Right lung (tissue), 5 donors: ENCODE measurements around the gene METRNL. TPM values are rescaled to one million over a fixed set of nuclear protein-coding genes. Genes with fewer than 3 reads are reported as not detected.
"Not testable (repeated sequence)": the region's sequence is repeated elsewhere in the genome, so short reads cannot be mapped to it uniquely, and the experiment has no call there.

ENCODE experiments used
- DNase-seq, 2 donors: peaks; one replicate each; pipeline ENCODE4 v3.0.0-alpha.2; 2013
- polyA plus RNA-seq, 5 donors: library from polyadenylated mRNA; unstranded; fragments of 120-200 nt; gene quantifications; one replicate each; pipeline versions ENCODE4 v1.2.1 to v1.2.3, GENCODE V29; 2013; ENCODE audit warnings: inconsistent platforms in 1 of 5, low replicate concordance in 1 of 5; ENCODE audit not compliant: insufficient read length in 5 of 5, insufficient read depth in 1 of 5

The METRNL gene
- polyA plus RNA-seq, 5 donors: 9.5 to 24.6 (median 17.6) TPM

DNA sequence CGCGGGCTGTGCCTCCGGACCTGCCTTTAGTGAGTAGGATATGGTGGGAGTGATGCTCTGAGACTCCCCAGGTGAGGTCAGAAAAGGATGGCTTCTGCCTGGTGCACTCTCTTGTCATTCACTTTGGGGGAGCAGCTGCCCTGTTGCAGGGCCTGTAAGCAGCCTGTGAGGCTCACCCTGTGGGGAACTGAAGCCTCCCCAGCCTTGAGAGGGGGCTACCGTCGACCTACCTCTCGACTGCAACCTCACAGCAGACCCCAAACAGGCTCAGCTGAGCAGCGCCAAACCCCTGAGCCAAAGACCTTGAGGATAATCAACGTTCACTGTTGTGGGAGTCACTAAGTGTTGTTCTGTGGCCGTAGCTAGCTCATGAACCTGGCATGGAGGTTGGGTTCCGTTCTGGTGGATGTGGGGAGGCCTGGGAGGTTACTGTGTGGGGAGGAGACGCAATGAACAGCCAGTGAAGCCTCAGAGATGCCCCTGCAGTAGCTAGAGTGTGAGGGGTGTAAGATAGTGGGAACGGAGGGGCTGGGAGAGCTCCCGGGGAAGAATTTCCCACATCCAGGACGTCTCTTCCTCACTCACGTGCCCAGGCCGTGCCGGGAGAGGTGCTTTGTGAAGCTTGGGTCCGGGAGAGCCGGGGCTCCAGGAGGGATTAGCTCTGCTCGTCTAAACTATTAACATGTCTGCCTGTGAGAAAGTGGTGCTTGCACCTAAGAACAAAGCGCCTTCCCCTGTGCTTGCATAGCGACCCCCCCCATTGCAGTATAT lies 38.8 kb downstream of the METRNL start:
- DNase-seq: no peak

DNA sequence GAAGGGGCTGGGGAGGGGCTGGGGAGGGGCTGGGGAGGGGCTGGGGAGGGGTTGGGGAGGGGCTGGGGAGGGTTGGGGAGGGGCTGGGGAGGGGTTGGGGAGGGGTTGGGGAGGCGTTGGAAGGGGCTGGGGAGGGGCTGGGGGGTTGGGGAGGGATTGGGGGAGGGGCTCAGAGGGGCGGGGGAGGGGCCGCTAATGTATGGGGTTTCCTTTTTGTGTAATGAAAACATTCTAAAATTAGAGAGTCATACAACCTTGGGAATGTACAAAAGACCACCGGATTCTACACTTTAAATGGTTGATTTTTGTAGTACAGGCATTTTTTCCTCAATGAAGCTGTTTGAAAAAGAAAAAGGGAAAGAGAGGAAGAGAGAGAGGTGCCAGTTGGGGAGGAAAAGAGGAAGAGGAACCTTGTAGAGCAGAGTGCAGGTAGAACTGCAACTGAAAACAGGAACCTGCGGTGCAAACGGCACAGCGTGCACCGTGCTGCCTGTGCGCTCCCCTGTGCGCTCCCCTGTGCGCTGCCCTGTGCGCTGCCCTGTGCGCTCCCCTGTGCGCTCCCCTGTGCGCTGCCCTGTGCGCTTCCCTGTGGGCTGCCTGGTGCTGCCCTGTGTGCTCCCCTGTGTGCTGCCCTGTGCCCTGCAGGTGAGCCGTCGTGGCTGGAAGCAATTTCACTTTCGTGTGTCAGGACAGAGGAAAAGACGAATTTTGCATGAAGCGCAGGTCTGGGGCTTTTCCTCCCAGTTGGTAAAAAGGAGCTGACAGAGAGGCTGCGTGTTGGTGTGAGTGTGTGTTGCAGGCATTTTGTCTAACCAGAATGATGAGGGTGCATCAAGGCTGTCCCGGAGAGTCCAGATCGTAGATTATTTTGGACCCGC lies 40.8 kb downstream of the METRNL start:
- no peak for DNase-seq

DNA sequence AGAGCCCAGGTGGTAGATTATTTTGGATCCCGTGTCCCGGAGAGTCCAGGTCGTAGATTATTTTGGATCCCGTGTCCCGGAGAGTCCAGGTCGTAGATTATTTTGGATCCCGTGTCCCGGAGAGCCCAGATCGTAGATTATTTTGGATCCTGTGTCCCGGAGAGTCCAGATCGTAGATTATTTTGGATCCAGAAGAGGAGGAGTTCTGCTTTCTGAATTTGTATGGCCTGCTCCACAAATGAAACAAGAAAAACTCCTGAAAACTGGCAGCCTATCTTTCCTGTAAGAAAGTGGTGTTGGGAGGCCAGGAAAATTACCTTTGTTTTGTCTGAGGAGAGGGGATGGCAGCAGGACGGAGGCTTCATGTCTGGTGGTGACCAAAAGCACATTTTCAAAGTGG lies 42.1 kb downstream of the METRNL start:
- DNase-seq: not testable (repeated sequence)

DNA sequence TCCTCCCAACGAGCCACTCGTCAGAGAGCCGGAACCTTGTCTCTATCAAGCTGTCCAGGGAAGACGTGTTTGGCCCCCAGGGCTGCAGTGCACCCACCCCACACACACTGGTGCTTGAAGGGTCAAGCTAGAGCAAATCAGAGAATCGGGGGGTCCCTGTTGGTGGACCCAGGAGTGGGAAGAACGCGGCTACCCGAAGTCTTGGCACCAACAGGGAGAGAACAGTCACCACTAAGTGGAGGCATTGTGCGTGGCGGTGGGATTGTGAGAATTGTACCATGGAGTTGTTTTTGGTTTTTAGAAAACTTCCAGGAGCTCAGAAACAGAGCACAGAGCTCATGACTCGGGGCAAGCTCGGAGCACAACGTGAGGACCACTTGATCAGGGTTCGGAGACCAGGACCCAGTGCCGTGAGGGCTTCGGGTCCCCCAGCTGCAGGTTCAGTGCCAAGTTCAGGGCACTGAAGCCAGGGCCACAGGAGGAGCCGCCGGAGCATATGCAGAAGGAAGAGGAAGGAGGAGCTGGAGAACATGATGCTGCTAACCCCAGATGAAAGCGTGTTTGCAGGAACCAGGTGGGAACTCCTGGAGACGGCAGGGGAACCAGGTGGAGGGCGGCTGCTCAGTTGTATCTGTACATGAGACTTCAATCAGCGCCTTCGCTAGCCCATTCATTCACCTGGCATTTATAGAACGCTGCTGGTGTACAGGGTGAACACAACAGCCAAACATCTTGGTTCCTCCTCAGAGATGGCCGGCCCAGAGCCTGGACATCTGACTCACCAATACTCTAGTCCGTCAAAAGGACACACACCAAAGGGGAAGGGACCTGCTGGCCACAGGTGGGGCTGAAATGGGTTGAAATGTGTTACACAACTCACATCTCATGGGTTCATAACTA lies 42.8 kb downstream of the METRNL start:
- DNase-seq: no peak

DNA sequence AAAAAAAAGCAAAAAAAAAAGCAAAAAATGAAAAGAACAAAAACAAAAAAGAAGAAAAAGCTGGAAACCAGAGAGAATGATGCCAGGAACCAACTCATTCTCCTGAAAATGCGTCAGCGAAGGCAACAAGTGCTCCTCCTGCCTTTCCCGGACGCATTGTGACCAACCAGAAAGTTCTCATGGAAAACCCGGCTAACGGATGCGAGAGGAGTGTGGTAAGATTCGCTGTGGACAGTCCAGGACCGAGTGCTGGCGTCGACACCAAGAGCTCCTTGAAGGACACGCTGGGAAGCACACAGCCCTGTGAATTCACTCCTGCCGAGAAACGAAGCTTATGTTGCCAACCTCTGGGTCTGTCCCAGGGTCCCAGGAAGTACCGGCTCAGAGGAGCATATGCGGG lies 43.4 kb downstream of the METRNL start:
- DNase-seq: no peak

DNA sequence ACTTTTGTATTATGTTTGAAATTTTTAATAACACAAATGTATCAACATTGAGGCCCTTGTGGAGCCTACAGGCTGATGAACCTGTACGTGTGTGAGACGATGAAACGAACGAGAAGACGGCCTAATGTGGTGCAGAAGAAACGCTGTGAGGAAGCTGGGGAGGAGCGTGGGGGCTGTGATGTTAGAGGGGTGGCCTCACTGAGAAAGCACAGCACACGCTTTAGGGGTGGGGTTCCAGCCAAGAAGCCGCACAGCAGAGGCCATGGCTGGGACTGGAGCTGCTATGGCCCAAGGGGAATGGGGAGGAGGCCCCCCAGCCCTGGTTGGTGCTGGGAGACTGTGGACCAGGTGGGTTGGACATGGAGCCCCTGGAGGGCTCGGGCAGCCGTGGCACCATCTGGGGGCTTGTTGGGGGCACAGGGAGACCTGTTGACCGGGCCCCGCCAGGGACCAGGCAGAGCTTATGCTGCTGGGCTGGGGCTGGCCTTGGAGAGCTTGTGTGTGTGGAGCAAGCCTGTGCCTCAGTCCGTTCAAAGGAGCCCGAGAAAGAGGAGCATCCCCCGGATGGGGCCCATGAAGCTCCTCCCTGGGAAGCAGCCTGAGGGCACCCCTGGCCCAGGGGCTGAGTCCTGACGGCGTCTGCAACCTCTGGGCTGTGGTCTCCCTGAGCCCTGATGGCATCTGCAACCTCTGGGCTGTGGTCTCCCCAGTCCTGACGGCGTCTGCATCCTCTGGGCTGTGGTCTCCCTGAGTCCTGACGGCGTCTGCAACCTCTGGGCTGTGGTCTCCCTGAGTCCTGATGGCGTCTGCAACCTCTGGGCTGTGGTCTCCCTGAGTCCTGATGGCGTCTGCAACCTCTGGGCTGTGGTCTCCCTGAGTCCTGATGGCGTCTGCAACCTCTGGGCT lies 44.7 kb downstream of the METRNL start:
- no peak for DNase-seq

DNA sequence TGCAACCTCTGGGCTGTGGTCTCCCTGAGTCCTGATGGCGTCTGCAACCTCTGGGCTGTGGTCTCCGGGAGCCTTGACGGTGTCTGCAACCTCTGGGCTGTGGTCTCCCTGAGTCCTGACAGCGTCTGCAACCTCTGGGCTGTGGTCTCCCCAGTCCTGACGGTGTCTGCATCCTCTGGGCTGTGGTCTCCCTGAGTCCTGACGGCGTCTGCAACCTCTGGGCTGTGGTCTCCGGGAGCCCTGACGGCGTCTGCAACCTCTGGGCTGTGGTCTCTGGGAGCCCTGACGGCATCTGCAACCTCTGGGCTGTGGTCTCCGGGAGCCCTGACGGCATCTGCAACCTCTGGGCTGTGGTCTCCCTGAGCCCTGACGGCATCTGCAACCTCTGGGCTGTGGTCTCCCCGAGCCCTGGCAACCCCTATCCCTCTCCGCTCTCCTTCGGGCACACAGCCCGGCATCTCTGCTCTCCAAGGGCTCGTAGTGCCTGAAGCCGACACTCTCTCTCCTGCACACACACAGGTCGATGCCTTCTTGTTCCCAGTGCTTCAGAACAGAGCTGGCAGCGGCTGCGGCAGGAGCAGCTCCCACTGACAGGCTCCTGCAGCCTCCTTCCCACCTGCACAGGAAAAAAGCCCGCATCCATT lies 45.6 kb downstream of the METRNL start:
- DNase-seq: no peak

DNA sequence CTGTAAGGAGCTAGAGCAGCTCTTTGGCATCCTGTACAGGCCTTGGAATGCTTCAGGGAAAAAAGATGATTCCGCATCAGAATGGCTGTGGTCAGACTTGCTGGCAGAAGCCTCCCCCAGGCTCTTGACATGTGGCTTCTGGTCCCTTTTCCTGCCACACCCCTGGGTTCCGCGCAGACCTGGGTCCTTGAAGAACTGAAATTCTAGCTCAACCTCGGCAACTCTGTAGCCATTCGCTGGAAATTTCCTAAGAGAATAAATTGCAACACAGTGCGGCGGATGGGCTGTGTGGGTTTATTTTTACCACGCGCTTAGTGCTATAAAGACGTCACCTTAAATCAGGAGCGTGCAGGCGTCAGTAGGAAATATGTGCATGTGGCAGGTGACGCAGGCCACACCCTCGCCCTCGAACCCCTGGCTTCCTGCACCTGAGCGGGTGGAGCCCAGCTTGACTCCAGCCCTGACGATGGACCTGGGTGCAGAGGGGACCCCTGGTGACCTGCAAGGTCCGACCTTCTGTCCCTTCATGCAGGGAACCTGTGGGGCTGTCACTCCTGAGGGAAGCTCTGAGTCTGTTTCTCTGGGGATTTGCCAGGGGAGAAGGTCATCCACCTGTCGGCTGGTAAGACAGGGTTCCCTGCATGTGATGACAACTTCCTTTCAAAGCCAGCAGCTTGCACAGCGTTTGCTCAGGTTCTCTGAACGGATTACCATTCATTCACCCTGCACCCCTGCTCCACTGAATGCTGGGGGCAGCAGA lies 46.3 kb downstream of the METRNL start:
- no peak for DNase-seq

DNA sequence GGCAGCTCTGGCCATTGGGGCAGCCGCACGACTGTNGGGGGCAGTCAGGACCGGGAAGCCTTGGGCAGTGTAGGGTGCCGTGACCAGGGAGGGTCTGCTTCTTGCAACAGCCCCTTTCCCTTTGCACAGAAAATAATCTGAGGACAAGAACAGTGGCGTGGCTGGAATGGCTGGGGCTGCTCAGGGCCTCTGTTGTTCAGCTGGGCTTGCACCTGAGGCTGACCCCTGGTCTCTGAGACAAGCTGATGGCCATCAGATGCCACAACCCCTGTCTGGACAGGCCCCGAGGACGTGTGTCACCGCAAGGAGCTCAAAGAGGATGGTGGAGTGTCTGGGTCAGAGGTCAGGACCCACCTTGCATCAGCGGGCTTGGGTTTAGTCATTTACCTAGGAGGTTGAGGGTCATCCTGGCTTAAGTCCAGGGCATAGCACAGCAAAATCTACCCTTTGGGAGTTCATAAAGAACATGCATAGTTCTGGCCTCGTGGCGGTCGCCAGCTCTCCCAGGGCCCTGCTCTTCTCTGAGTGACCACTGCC lies 46.9 kb downstream of the METRNL start:
- no peak for DNase-seq

DNA sequence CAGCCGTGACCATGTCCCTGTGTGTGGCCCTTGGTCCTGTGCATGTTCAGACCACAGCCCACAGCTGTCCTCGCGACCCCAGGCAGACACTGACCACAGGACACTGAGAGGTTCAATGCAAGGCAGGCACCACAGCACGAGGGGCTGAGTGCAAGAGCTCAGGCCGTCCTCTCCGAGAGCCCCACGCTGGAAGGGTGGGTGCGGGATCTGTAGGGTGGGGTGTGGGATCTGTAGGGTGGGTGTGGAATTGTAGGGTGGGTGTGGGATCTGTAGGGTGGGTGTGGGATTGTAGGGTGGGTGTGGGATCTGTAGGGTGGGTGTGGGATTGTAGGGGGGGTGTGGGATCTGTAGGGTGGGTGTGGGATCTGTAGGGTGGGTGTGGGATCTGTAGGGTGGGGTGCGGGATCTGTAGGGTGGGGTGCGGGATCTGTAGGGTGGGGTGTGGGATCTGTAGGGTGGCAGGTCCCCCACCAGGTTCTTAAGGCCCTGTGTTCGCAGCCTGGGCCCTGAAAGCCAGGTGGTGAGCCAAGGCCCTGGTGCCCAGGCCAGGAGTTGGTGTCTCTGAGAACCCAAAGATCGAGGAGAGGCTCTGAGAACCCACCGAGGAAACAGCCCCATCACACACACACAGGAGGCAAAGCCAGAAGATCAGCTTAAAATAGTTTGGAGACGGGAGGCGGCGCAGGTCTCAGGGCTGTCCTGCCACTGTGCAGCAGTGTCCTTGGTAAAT lies 48.2 kb downstream of the METRNL start:
- no peak for DNase-seq

DNA sequence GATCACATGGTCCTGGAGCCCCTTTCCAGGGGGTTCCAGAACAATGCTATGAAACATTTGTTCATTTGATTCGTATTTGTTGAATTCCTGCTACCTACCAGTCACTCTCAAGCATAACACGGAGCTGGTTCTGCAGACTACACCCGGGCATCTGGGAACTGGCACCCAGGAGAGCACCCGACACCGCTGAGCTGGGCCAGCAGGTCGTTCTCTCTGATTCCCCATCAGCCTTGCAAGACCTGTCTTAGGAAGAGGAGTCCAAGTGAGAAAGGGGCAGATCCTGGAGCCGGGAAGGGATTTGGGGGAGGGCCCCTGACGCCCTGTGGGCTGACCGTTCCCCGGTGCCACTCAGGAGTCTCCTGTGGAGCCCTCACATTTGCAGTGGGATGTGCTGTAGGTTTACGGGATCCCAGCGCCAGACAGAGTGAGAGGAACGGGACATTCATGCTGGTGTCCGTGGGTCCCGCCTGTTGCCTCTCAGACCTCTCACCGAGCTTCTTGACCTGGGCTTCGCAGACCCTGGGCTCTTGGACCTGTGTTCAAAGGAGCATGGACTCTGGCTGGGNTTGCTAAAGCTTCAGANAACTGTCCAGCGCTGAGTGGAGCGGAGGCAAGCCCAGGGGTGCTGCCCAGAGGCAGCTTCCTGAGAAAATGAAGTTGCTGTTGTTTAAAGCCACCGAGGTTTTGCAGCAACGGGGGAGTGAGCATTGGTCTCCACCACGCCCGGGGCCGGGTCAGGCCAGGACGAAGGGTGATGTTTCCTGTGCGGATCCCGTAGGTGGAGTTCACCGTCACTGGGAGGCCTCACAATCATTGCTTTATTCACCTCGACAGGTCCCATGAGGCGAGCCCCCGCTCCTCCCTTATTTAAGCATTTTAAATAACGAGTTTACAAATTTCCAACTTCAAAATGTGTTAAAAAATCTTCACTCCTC lies 49.2 kb downstream of the METRNL start:
- DNase-seq: no peak

DNA sequence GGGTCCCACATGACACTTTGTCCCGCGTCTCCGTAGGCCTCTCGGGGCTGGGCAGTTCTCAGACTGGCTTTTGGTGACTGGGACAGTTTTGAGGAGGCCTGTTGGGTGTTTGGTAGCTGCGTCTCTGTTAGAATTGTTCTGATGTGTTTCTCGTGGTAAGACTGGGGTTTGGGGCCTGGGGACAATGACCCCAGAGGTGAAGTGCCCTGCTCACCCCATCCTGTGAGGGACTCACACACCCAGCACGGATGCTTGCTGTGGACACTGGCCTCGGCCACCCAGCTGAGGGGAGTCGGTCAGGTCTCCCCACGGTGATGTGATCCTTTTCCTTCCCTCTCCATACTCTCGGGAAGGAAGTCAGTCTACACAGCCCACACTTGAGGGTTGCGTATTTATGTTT lies 50.3 kb downstream of the METRNL start:
- no peak for DNase-seq

DNA sequence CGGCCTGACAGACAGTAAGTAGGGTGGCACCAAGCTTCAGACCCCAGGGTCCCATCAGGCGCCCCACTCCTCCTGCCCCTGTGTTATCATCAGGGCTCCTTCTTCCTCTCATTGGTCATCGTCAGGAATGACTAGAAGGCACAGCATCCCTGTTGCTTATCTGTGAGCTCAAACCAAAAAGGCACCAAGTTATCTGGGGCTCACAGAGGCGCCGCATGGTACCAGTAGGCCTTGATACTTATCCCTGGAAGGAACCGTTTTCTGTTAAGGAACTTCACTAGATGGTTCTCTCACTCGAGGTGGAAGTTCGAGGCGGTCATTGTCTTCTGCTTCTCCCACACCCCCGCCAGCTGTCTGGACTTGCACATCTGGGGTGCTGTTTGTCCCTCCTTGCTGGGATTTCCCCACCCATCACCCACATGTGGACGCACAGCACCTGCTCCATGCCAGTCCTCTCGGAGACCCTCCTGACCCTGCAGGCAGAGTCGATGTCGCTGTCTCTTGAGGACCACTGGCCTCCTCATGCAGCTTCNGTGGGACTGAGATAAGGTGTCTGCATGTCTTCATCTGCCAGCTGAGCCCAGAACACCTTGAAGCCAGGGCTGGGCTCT lies 52.1 kb downstream of the METRNL start:
- DNase-seq: no peak

DNA sequence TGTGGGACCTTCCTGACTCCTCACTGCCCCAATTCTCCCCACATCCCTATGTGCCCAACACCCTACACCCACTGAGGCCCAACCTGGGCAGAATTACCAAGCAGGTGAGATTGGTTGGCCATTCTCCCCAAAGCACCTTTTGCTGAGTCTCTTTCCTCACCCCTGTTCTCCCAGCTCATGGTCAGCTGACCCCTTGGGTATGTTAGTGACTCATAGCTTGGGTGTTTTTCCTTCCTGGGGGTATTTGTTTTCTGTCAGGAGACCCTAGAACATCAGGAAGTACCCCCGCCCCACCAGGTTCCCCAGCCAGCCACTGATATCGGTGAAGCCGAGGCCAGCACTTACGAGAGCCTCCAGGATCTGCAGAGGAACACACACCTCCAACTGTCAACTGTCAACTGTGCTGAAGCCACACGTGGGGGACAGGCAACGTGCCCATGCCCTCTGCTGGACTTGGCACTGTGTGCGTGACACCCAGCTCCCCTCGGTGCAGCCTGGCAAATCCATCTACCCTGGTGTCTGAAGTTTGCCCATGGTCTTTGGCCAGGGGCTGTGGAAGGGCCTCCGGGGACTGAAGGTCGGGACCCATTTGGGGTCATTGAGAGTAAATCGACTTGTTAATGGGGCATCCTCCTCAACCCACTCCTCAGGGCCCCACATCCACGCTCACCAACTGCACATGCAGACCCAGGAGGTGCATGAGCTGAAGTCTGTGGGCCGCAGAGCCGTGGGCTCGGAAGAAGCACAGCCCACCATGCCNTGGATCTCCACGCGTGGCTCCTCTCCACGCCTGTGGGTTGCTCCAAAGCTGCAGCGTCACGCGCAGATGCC lies 53.1 kb downstream of the METRNL start:
- DNase-seq: no peak

DNA sequence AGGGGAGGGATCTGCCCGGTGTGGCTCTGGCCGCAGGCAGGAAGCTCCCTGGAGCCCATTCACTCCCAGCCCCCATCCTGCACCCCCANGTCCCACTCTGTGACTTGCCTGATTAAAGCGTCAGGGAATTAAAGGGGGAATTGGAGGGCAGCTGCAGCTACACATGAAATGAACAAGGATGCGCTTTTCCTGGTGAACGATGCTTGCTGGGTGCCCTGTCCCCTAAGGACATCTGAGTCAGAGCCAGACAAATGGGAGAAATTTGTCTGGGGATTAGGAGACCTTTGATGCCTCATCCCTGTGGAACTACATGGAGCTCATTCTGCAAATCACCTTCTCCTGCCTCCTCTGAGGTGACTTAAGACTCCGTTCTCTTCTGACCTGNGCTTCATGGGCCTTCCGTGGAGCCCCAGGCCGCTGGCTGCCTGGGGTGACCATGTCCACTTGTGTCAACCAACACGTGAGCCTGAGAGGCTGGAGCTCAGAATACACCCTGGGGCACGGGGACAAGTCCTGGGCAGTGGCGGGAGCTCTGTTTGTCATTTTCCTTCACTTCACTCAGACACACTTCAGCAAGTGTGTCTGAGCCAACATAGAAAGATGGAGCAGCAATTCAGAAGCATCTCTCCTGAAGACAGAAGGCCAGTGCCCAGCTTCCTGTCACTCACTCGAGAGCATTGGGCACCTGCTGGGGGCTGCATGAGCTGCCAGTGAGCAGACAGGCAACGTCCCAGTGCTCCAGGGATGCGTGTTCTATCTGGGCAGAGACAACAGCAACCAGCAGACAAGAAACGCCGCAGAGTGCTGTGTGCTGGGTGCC lies 54.1 kb downstream of the METRNL start:
- DNase-seq: no peak
